MCF 10A (cell line): ENCODE results near the gene FGD4. TPM values are rescaled to one million over a fixed set of nuclear protein-coding genes. Genes with fewer than 3 reads are reported as not detected.

Source experiments
- BruUV-seq: library from RNA; stranded (reverse); fragments of 400-500 nt; replicated peaks from 2 replicates; lab custom pipeline; 2021; lab: Mats Ljungman, UMichigan
- CTCF ChIA-PET: fragments of 300-600 bp; sonication (Branson Sonifier 250); formaldehyde crosslinking; extraction: SDS; loops from one replicate; lab custom pipeline; 2021; ENCODE audit warnings: antibody characterized with exemption, inconsistent platforms; lab: Yijun Ruan, JAX
- POLR2A ChIA-PET: fragments of 300-600, 350-650 bp; sonication (Branson Sonifier 250); formaldehyde crosslinking; extraction: SDS; loops from one replicate; lab custom pipeline; 2020; ENCODE audit warnings: antibody characterized with exemption, inconsistent platforms; lab: Yijun Ruan, JAX
- DNase-seq: peaks from one replicate; pipeline ENCODE4 v3.0.0-alpha.2; 2018; ENCODE audit not compliant: unreplicated experiment
- H3K27ac Mint-ChIP-seq: one replicate; pipeline ENCODE4 v1.8.0; 2022; ENCODE audit warnings: mild to moderate bottlenecking, low read depth, mixed read lengths; ENCODE audit not compliant: unreplicated experiment
- H3K27me3 Mint-ChIP-seq: one replicate; pipeline ENCODE4 v1.8.0; 2022; ENCODE audit warnings: mixed read lengths; ENCODE audit not compliant: insufficient read depth, unreplicated experiment
- H3K36me3 Mint-ChIP-seq: one replicate; pipeline ENCODE4 v1.8.0; 2022; ENCODE audit warnings: mild to moderate bottlenecking, moderate library complexity, mixed read lengths; ENCODE audit not compliant: insufficient read depth, unreplicated experiment
- H3K4me1 Mint-ChIP-seq: one replicate; pipeline ENCODE4 v1.8.0; 2022; ENCODE audit warnings: mixed read lengths; ENCODE audit not compliant: insufficient read depth, unreplicated experiment
- H3K4me3 Mint-ChIP-seq: one replicate; pipeline ENCODE4 v1.8.0; 2022; ENCODE audit warnings: mild to moderate bottlenecking, moderate library complexity, mixed read lengths; ENCODE audit not compliant: unreplicated experiment
- H3K9me3 Mint-ChIP-seq: one replicate; pipeline ENCODE4 v1.8.0; 2022; ENCODE audit warnings: mixed read lengths; ENCODE audit not compliant: unreplicated experiment
- CTCF ChIP-seq: fragments of 200-600 bp; IDR thresholded peaks from one replicate; pipeline ENCODE4 v1.8.0; 2022; ENCODE audit warnings: antibody characterized with exemption, mild to moderate bottlenecking; ENCODE audit not compliant: unreplicated experiment
- intact Hi-C: fragments of 100-400 bp; cut with micrococcal nuclease; formaldehyde crosslinking; loops from 2 replicates; pipeline ENCODE4 v1.14.1; 2022
- total RNA-seq: library from RNA; stranded (reverse); gene quantifications from 2 replicates; pipeline ENCODE4 v1.2.3, GENCODE V29; 2022

FGD4 gene
- total RNA-seq, 1 experiment from 2014 or later, result 34.7 TPM

GRCh38 chr12:32588604-32589003 is 189.2 kb downstream of the FGD4 start:
- peaks cover 60% of the 10 kb centered on the region for H3K36me3 Mint-ChIP-seq
- H3K27me3 Mint-ChIP-seq, result no peaks in the 10 kb centered on the region
- H3K4me1 Mint-ChIP-seq, result peaks cover 28% of the 10 kb centered on the region
- H3K27ac Mint-ChIP-seq, result no peak overlapping the region
- no peak overlapping the region for H3K4me3 Mint-ChIP-seq
- CTCF ChIA-PET, result interaction anchor here (0.6 kb wide), 1 partner anchor 25 kb away, joined by 3 read pairs; no protein-coding TSS in a partner anchor
- POLR2A ChIA-PET, result interaction anchor here (0.7 to 1.3 kb wide), 2 partner anchors 54 to 157 kb away, joined by 3 to 5 read pairs; no protein-coding TSS in a partner anchor
- no peaks in the 10 kb centered on the region for H3K9me3 Mint-ChIP-seq
- DNase-seq, result no peak
- BruUV-seq, result no TSS peak
- intact Hi-C loops, result no loop called here
- TF ChIP-seq CTCF, result no peak

- Mint-ChIP-seq H3K27ac (no peak overlapping the region), H3K36me3 (peaks cover 61% of the 10 kb centered on the region), H3K27me3 (no peaks in the 10 kb centered on the region), H3K9me3 (no peaks in the 10 kb centered on the region), H3K4me1 (peaks cover 26% of the 10 kb centered on the region), H3K4me3 (no peak overlapping the region)
- DNase-seq, result no peak
- BruUV-seq, result no TSS peak
- ChIA-PET CTCF (no interaction called here), POLR2A (interaction anchor here (0.6 to 1.3 kb wide), 2 partner anchors 55 to 133 kb away, joined by 3 read pairs; no protein-coding TSS in a partner anchor)
- TF ChIP-seq CTCF, result no peak
- intact Hi-C loops, result no loop called here
Observed at GRCh38 chr12:32589165-32589865, 190.0 kb downstream of the FGD4 start.

- CTCF ChIA-PET, result no interaction called here
- intact Hi-C loops, result no loop called here
- no TSS peak for BruUV-seq
Observed at GRCh38 chr12:32595251-32595650, 195.9 kb downstream of the FGD4 start.

GRCh38 chr12:32596030-32596429 is 196.7 kb downstream of the FGD4 start:
- no peak overlapping the region for H3K27ac Mint-ChIP-seq
- H3K9me3 Mint-ChIP-seq, result no peaks in the 10 kb centered on the region
- ChIA-PET POLR2A (no interaction called here), CTCF (interaction anchor here (0.7 kb wide), 1 partner anchor 145 kb away, joined by 4 read pairs; no protein-coding TSS in a partner anchor)
- intact Hi-C loops, result no loop called here
- no peaks in the 10 kb centered on the region for H3K4me1 Mint-ChIP-seq
- H3K4me3 Mint-ChIP-seq, result no peak overlapping the region
- no peaks in the 10 kb centered on the region for H3K27me3 Mint-ChIP-seq
- peaks cover 73% of the 10 kb centered on the region for H3K36me3 Mint-ChIP-seq
- no peak for DNase-seq
- no TSS peak for BruUV-seq
- no peak for TF ChIP-seq CTCF

More at GRCh38 chr12:32595251-32595650, 195.9 kb downstream of the FGD4 start:
- no peak overlapping the region for H3K4me3 Mint-ChIP-seq
- DNase-seq, result peak; percentile 28
- POLR2A ChIA-PET, result no interaction called here
- H3K4me1 Mint-ChIP-seq, result no peaks in the 10 kb centered on the region
- no peak overlapping the region for H3K27ac Mint-ChIP-seq
- peaks cover 73% of the 10 kb centered on the region for H3K36me3 Mint-ChIP-seq
- H3K27me3 Mint-ChIP-seq, result no peaks in the 10 kb centered on the region
- no peaks in the 10 kb centered on the region for H3K9me3 Mint-ChIP-seq
- no peak for TF ChIP-seq CTCF
